ENCODE results near the gene MRPS34.

DNA sequence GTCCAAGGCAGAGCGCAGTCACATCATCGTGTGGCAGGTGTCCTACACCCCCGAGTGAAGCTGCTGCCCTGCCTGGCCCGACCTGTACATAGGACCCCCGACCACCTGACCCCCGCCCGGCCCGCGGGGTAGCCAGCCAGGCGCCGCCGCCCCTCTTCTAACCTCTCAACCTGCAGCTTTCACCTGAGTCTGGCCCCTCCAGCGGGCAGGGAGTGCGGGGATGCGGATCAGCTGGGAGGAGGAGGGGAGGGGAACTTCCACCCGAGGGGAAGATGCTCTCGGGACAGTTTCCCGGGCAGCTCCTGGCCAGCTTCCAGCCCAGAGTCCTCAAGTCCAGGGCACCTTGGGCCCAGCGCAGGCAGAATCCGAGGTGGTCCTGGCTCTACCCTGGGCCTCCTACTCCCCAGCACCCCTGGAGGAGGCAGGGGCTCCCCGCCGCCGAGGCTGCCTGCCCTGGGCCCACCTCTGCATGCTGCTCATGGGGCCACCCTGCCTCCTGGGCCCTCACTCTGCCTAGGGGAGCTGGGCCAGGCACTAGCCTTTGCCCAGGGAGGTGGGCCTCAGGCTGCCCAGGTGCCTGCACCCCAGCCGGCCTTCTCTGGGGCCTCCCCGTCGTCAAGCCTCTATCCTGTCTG lies 4.0 kb downstream of the MRPS34 start:
- TF ChIP-seq, protein P1, sequence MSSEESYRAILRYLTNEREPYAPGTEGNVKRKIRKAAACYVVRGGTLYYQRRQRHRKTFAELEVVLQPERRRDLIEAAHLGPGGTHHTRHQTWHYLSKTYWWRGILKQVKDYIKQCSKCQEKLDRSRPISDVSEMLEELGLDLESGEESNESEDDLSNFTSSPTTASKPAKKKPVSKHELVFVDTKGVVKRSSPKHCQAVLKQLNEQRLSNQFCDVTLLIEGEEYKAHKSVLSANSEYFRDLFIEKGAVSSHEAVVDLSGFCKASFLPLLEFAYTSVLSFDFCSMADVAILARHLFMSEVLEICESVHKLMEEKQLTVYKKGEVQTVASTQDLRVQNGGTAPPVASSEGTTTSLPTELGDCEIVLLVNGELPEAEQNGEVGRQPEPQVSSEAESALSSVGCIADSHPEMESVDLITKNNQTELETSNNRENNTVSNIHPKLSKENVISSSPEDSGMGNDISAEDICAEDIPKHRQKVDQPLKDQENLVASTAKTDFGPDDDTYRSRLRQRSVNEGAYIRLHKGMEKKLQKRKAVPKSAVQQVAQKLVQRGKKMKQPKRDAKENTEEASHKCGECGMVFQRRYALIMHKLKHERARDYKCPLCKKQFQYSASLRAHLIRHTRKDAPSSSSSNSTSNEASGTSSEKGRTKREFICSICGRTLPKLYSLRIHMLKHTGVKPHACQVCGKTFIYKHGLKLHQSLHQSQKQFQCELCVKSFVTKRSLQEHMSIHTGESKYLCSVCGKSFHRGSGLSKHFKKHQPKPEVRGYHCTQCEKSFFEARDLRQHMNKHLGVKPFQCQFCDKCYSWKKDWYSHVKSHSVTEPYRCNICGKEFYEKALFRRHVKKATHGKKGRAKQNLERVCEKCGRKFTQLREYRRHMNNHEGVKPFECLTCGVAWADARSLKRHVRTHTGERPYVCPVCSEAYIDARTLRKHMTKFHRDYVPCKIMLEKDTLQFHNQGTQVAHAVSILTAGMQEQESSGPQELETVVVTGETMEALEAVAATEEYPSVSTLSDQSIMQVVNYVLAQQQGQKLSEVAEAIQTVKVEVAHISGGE (tag by site-specific recombination; conservative IDR thresholded peaks at IDR 0.05; ENCODE audit: low read depth) = no peak
- no peak for TF ChIP-seq CTCF (tag by site-specific recombination; IDR thresholded peaks at IDR 0.05)
- no peak for TF ChIP-seq ZNF2 (tag by site-specific recombination; IDR thresholded peaks at IDR 0.05)
- no peak for TF ChIP-seq ZNF23 (tag by site-specific recombination; IDR thresholded peaks at IDR 0.05; ENCODE audit: borderline replicate concordance)
- TF ChIP-seq ZNF449 (tag by site-specific recombination; IDR thresholded peaks at IDR 0.05) = no peak
- TF ChIP-seq ZNF133 (tag by site-specific recombination; IDR thresholded peaks at IDR 0.05) = no peak
- TF ChIP-seq ZNF596 (tag by site-specific recombination; IDR thresholded peaks at IDR 0.05) = no peak
